Coronary artery (tissue), 2 donors: ENCODE measurements around the gene SFXN2.

Source experiments
- DNase-seq: peaks from one replicate; pipeline ENCODE4 v3.0.0-alpha.2; 2017; ENCODE audit warnings: low spot score
- H3K27ac ChIP-seq, 2 donors: fragments of 200-600 bp; sonication (generic); one replicate each; pipeline ENCODE4 v1.5.1; 2016 to 2019
- H3K4me3 ChIP-seq: fragments of 200-600 bp; sonication (generic); 2 replicates; pipeline ENCODE4 v1.5.1; 2016; ENCODE audit warnings: mild to moderate bottlenecking, moderate library complexity
- CTCF ChIP-seq: fragments of 200-600 bp; sonication (generic); IDR thresholded peaks from one replicate; pipeline ENCODE4 v1.5.1; 2019; ENCODE audit warnings: antibody characterized with exemption

The SFXN2 gene

GRCh38 chr10:102670871-102671434 is 43.5 kb upstream of the SFXN2 start:
- Histone ChIP-seq H3K27ac (peak overlapping the region in 1 of 2 donors; percentile 86), H3K4me3 (no peak overlapping the region)
- TF ChIP-seq CTCF = no peak
- DNase-seq = no peak

- DNase-seq = no peak
- Histone ChIP-seq H3K27ac (peak overlapping the region; percentile 68 to 94), H3K4me3 (peak overlapping the region; percentile 61)
- TF ChIP-seq CTCF = no peak
Observed at GRCh38 chr10:102673236-102673818, 41.1 kb upstream of the SFXN2 start.

- DNase-seq = peak; percentile 89
- Histone ChIP-seq H3K27ac (peak overlapping the region; percentile 68 to 94), H3K4me3 (peak overlapping the region; percentile 61)
- no peak for TF ChIP-seq CTCF
Observed at GRCh38 chr10:102673819-102674511, 40.5 kb upstream of the SFXN2 start.

GRCh38 chr10:102674566-102674965 is 39.9 kb upstream of the SFXN2 start:
- H3K27ac ChIP-seq = peak overlapping the region; percentile 68 to 94
- H3K4me3 ChIP-seq = peak overlapping the region; percentile 61
- no peak for TF ChIP-seq CTCF
- no peak for DNase-seq

- DNase-seq = no peak
- peak overlapping the region; percentile 33 for H3K4me3 ChIP-seq
- H3K27ac ChIP-seq = peak overlapping the region; percentile 68 to 94
- TF ChIP-seq CTCF = no peak
Observed at GRCh38 chr10:102675011-102675665, 39.3 kb upstream of the SFXN2 start.

GRCh38 chr10:102675666-102676533 is 38.5 kb upstream of the SFXN2 start:
- Histone ChIP-seq H3K4me3 (peak overlapping the region; percentile 33), H3K27ac (peak overlapping the region; percentile 68 to 94)
- no peak for TF ChIP-seq CTCF
- DNase-seq = peak; percentile 73
